OCI-LY7 (cell line): ENCODE data around the gene ANKS1B. TPM values are rescaled to one million over a fixed set of nuclear protein-coding genes. Genes with fewer than 3 reads are reported as not detected.
A peak's percentile ranks its signal among the peaks of the same experiment; 100 is the strongest.

ENCODE experiments used
- BruUV-seq: library from RNA; stranded (reverse); fragments of 400-500 nt; replicated peaks from 2 replicates; lab custom pipeline; 2021; lab: Mats Ljungman, UMichigan
- CTCF ChIA-PET: fragments of 300-600 bp; sonication (Branson Sonifier 250); formaldehyde crosslinking; loops from one replicate; lab custom pipeline; 2022; ENCODE audit warnings: antibody characterized with exemption; ENCODE audit not compliant: unreplicated experiment; lab: Charles Lee
- POLR2A ChIA-PET: fragments of 300-600 bp; sonication (Branson Sonifier 250); formaldehyde crosslinking; loops from one replicate; lab custom pipeline; 2022; ENCODE audit warnings: antibody characterized with exemption; lab: Charles Lee
- DNase-seq: peaks from one replicate; pipeline ENCODE4 v3.0.0-alpha.2; 2015; ENCODE audit warnings: low spot score
- H2AFZ ChIP-seq: fragments of 200-600 bp; sonication (generic), shearing (Covaris generic); 2 replicates; pipeline ENCODE4 v1.6.1; 2014; ENCODE audit warnings: mild to moderate bottlenecking, antibody characterized with exemption, low read length, moderate library complexity
- H3K27ac ChIP-seq: fragments of 200-600 bp; sonication (generic); 2 replicates; pipeline ENCODE4 v1.5.1; 2014; ENCODE audit warnings: mixed run types, low read depth, mild to moderate bottlenecking, moderate library complexity, low read length, inconsistent platforms; ENCODE audit not compliant: poor library complexity, severe bottlenecking
- H3K36me3 ChIP-seq: fragments of 200-600 bp; sonication (generic); 2 replicates; pipeline ENCODE4 v1.6.1; 2014; ENCODE audit warnings: mild to moderate bottlenecking, antibody characterized with exemption, low read length, moderate library complexity, mixed read lengths; ENCODE audit not compliant: insufficient read depth
- H3K4me1 ChIP-seq: fragments of 200-600 bp; sonication (generic); 2 replicates; pipeline ENCODE4 v1.5.1; 2014; ENCODE audit warnings: mild to moderate bottlenecking, low read length; ENCODE audit not compliant: insufficient read depth, poor library complexity, severe bottlenecking
- H3K4me2 ChIP-seq: fragments of 200-600 bp; sonication (generic); 2 replicates; pipeline ENCODE4 v1.6.1; 2014; ENCODE audit warnings: mild to moderate bottlenecking, low read length
- H3K4me3 ChIP-seq: fragments of 200-600 bp; sonication (generic); 2 replicates; pipeline ENCODE4 v1.5.1; 2014; ENCODE audit warnings: mild to moderate bottlenecking, low read depth, low read length; ENCODE audit not compliant: poor library complexity, severe bottlenecking
- H3K79me2 ChIP-seq: fragments of 200-600 bp; sonication (generic); 2 replicates; pipeline ENCODE4 v1.6.1; 2016; ENCODE audit warnings: low read depth, mild to moderate bottlenecking, low read length, moderate library complexity, mixed read lengths; ENCODE audit not compliant: insufficient read depth
- H3K9me2 ChIP-seq: fragments of 200-600 bp; sonication (generic); 2 replicates; pipeline ENCODE4 v1.6.1; 2016; ENCODE audit warnings: mild to moderate bottlenecking, low read length, mixed read lengths; ENCODE audit not compliant: insufficient read depth
- H3K9me3 ChIP-seq: fragments of 200-600 bp; sonication (generic); 2 replicates; pipeline ENCODE4 v1.6.1; 2014; ENCODE audit warnings: mild to moderate bottlenecking, mixed run types, low read length, mixed read lengths
- H4K20me1 ChIP-seq: fragments of 200-600 bp; sonication (generic); 2 replicates; pipeline ENCODE4 v1.6.1; 2014; ENCODE audit warnings: mild to moderate bottlenecking, antibody characterized with exemption, low read length, moderate library complexity, mixed read lengths; ENCODE audit not compliant: insufficient read depth
- CTCF ChIP-seq: fragments of 200-600 bp; sonication (generic); conservative IDR thresholded peaks from 2 replicates; pipeline ENCODE4 v1.5.1; 2014; ENCODE audit warnings: mild to moderate bottlenecking, antibody characterized with exemption, low read length, moderate library complexity, mixed read lengths
- EZH2phosphoT487 ChIP-seq: fragments of 200-600 bp; sonication (generic); IDR thresholded peaks from 2 replicates; pipeline ENCODE4 v1.6.1; 2018; ENCODE audit warnings: low read depth, borderline replicate concordance, mild to moderate bottlenecking, mixed run types, antibody characterized with exemption, low read length, moderate library complexity, mixed read lengths
- intact Hi-C: fragments of 100-400 bp; cut with micrococcal nuclease; formaldehyde crosslinking; loops from one replicate; pipeline ENCODE4 v1.10.0; 2022; ENCODE audit not compliant: unreplicated experiment
- total RNA-seq, 2 experiments: library from RNA; depleted of rRNA in 1 of 2; stranded (reverse); fragments of >200 nt in 1 of 2; shearing (Covaris generic) in 1 of 2; gene quantifications; 2 replicates each; pipeline ENCODE4 v1.2.3, GENCODE V29; 2014 to 2022

Gene ANKS1B
- total RNA-seq, 2 experiments from 2014 or later = 2.9 to 6.0 TPM

GRCh38 chr12:99573980-99574379 is 410.8 kb downstream of the ANKS1B start:
- Histone ChIP-seq H3K4me3 (no peak overlapping the region), H3K9me2 (no peaks in the 10 kb centered on the region), H3K36me3 (peaks cover 14% of the 10 kb centered on the region; the same call in 1 of the 2 replicates), H3K27ac (no peak overlapping the region), H3K79me2 (no peaks in the 10 kb centered on the region), H3K4me2 (no peak overlapping the region), H2AFZ (peak overlapping the region; percentile 35; the same call in 1 of the 2 replicates), H3K9me3 (peaks cover 43% of the 10 kb centered on the region; the same call in 1 of the 2 replicates), H3K4me1 (no peaks in the 10 kb centered on the region), H4K20me1 (no peaks in the 10 kb centered on the region)
- ChIA-PET POLR2A (interaction anchor here (0.9 kb wide), 1 partner anchor 12 kb away, joined by 3 read pairs; no protein-coding TSS in a partner anchor), CTCF (no interaction called here)
- no peak for DNase-seq
- intact Hi-C loops = no loop called here
- TF ChIP-seq EZH2phosphoT487 (no peak), CTCF (no peak)
- no TSS peak for BruUV-seq

- no peak for DNase-seq
- CTCF ChIA-PET = no interaction called here
Measured at GRCh38 chr12:99567072-99567471, 417.7 kb downstream of the ANKS1B start.

More at GRCh38 chr12:99567072-99567471, 417.7 kb downstream of the ANKS1B start:
- TF ChIP-seq CTCF = no peak
- TF ChIP-seq EZH2phosphoT487 = no peak
- no TSS peak for BruUV-seq
- intact Hi-C loops = no loop called here
- Histone ChIP-seq H3K4me3 (no peak overlapping the region), H3K4me1 (peaks cover 5% of the 10 kb centered on the region), H4K20me1 (no peaks in the 10 kb centered on the region), H3K36me3 (peaks cover 23% of the 10 kb centered on the region; the same call in 1 of the 2 replicates), H2AFZ (no peak overlapping the region), H3K9me3 (peaks cover 49% of the 10 kb centered on the region), H3K9me2 (no peaks in the 10 kb centered on the region), H3K4me2 (no peak overlapping the region), H3K27ac (no peak overlapping the region), H3K79me2 (no peaks in the 10 kb centered on the region)
- POLR2A ChIA-PET = interaction anchor here (1.4 kb wide), 1 partner anchor 14 kb away, joined by 5 read pairs; no protein-coding TSS in a partner anchor
